SJCRH30 (cell line): Measurements from ENCODE around the gene GOLGA3. TPM values are rescaled to one million over a fixed set of nuclear protein-coding genes. Genes with fewer than 3 reads are reported as not detected.
"Not testable (repeated sequence)": the region's sequence is repeated elsewhere in the genome, so short reads cannot be mapped to it uniquely, and the experiment has no call there.

Source experiments
- DNase-seq, 2 experiments: peaks; one replicate each; pipeline ENCODE4 v3.0.0-alpha.2; 2015 to 2020
- H3K27ac ChIP-seq: fragments of 250-450 bp; sonication (Bioruptor Pico); 2 replicates; pipeline ENCODE4 v1.5.1; 2020; ENCODE audit warnings: mild to moderate bottlenecking, moderate library complexity
- H3K27me3 ChIP-seq: fragments of 250-450 bp; sonication (Bioruptor Pico); 2 replicates; pipeline ENCODE4 v1.5.1; 2020; ENCODE audit warnings: mild to moderate bottlenecking, moderate library complexity
- H3K36me3 ChIP-seq: fragments of 250-450 bp; sonication (Bioruptor Pico); 2 replicates; pipeline ENCODE4 v1.5.1; 2020; ENCODE audit warnings: mild to moderate bottlenecking, moderate library complexity
- H3K4me1 ChIP-seq: fragments of 250-450 bp; sonication (Bioruptor Pico); 2 replicates; pipeline ENCODE4 v1.5.1; 2020; ENCODE audit warnings: mild to moderate bottlenecking, moderate library complexity
- H3K4me3 ChIP-seq: fragments of 250-450 bp; sonication (Bioruptor Pico); 2 replicates; pipeline ENCODE4 v1.5.1; 2020; ENCODE audit warnings: mild to moderate bottlenecking, moderate library complexity
- H3K9me3 ChIP-seq: fragments of 250-450 bp; sonication (Bioruptor Pico); replicated peaks from 2 replicates; pipeline ENCODE4 v1.5.1; 2020; ENCODE audit warnings: mild to moderate bottlenecking, moderate library complexity
- total RNA-seq: library from RNA; depleted of rRNA; stranded (reverse); fragments of >200 nt; shearing (Covaris generic); gene quantifications from 2 replicates; pipeline ENCODE4 v1.2.3, GENCODE V29; 2014

Gene GOLGA3
- total RNA-seq, 1 experiment from 2014 or later: 40.3 TPM

GRCh38 chr12:132836795-132837331 lies 8.2 kb upstream of the GOLGA3 start:
- no peaks in the 10 kb centered on the region for H3K36me3 ChIP-seq
- DNase-seq: peak in 1 of 2 experiments; percentile 12
- H3K27me3 ChIP-seq: no peaks in the 10 kb centered on the region
- no peaks in the 10 kb centered on the region for H3K9me3 ChIP-seq
- H3K27ac ChIP-seq: no peak overlapping the region
- H3K4me3 ChIP-seq: 0 out of 2 replicates have a peak overlapping the region, but pooled peaks have one; percentile 25
- peaks cover 3% of the 10 kb centered on the region; the same call in 1 of the 2 replicates for H3K4me1 ChIP-seq

GRCh38 chr12:132836230-132836629 lies 7.6 kb upstream of the GOLGA3 start:
- 0 out of 2 replicates have a peak overlapping the region, but pooled peaks have one; percentile 25 for H3K4me3 ChIP-seq
- not testable (repeated sequence) for H3K36me3 ChIP-seq, DNase-seq

GRCh38 chr12:132835076-132836025 lies 6.7 kb upstream of the GOLGA3 start:
- DNase-seq: no peak
- Histone ChIP-seq H3K27ac (no peak overlapping the region), H3K4me1 (peaks cover 3% of the 10 kb centered on the region; the same call in 1 of the 2 replicates), H3K36me3 (no peaks in the 10 kb centered on the region), H3K9me3 (no peaks in the 10 kb centered on the region), H3K4me3 (no peak overlapping the region), H3K27me3 (no peaks in the 10 kb centered on the region)

More at GRCh38 chr12:132836230-132836629, 7.6 kb upstream of the GOLGA3 start:
- not testable (repeated sequence) for H3K9me3 ChIP-seq, H3K27me3 ChIP-seq, H3K4me1 ChIP-seq, H3K27ac ChIP-seq

- H3K27me3 ChIP-seq: no peaks in the 10 kb centered on the region
- H3K4me1 ChIP-seq: peaks cover 3% of the 10 kb centered on the region; the same call in 1 of the 2 replicates
- no peak for DNase-seq
- H3K9me3 ChIP-seq: no peaks in the 10 kb centered on the region
- H3K4me3 ChIP-seq: no peak overlapping the region
- no peak overlapping the region for H3K27ac ChIP-seq
- H3K36me3 ChIP-seq: no peaks in the 10 kb centered on the region
Observed at GRCh38 chr12:132834181-132834711, 5.6 kb upstream of the GOLGA3 start.

- Histone ChIP-seq H3K9me3 (no peaks in the 10 kb centered on the region), H3K27me3 (no peaks in the 10 kb centered on the region), H3K36me3 (no peaks in the 10 kb centered on the region), H3K27ac (no peak overlapping the region), H3K4me1 (peaks cover 3% of the 10 kb centered on the region; the same call in 1 of the 2 replicates), H3K4me3 (no peak overlapping the region)
- no peak for DNase-seq
Observed at GRCh38 chr12:132833341-132833740, 4.7 kb upstream of the GOLGA3 start.

- Histone ChIP-seq H3K27ac (no peak overlapping the region), H3K27me3 (no peaks in the 10 kb centered on the region), H3K4me1 (peaks cover 3% of the 10 kb centered on the region; the same call in 1 of the 2 replicates), H3K4me3 (no peak overlapping the region), H3K9me3 (no peaks in the 10 kb centered on the region), H3K36me3 (peaks cover 9% of the 10 kb centered on the region)
- DNase-seq: peak; percentile 17 to 32
Observed at GRCh38 chr12:132831771-132832170, 3.1 kb upstream of the GOLGA3 start.

- peak in 1 of 2 experiments; percentile 21 for DNase-seq
- H3K9me3 ChIP-seq: 0 out of 2 replicates have a peak, but pooled peaks cover 4% of the 10 kb centered on the region
- peak overlapping the region; percentile 98; the same call in 1 of the 2 replicates for H3K27ac ChIP-seq
- H3K27me3 ChIP-seq: no peaks in the 10 kb centered on the region
- peak overlapping the region; percentile 72 for H3K4me3 ChIP-seq
- H3K36me3 ChIP-seq: peaks cover 30% of the 10 kb centered on the region
- no peaks in the 10 kb centered on the region for H3K4me1 ChIP-seq
Observed at GRCh38 chr12:132827763-132828703, 636 bp downstream of the GOLGA3 start.

- no peak overlapping the region for H3K4me3 ChIP-seq
- peaks cover 48% of the 10 kb centered on the region for H3K36me3 ChIP-seq
- H3K9me3 ChIP-seq: 0 out of 2 replicates have a peak, but pooled peaks cover 4% of the 10 kb centered on the region
- H3K27ac ChIP-seq: no peak overlapping the region
- no peak for DNase-seq
- H3K4me1 ChIP-seq: no peaks in the 10 kb centered on the region
- H3K27me3 ChIP-seq: no peaks in the 10 kb centered on the region
Observed at GRCh38 chr12:132825861-132826260, 2.8 kb downstream of the GOLGA3 start.

GRCh38 chr12:132825089-132825488 lies 3.6 kb downstream of the GOLGA3 start:
- Histone ChIP-seq H3K4me1 (no peaks in the 10 kb centered on the region), H3K27me3 (no peaks in the 10 kb centered on the region), H3K4me3 (no peak overlapping the region), H3K9me3 (0 out of 2 replicates have a peak, but pooled peaks cover 4% of the 10 kb centered on the region), H3K27ac (no peak overlapping the region), H3K36me3 (peaks cover 55% of the 10 kb centered on the region)
- DNase-seq: no peak

- no peak for DNase-seq
- peaks cover 66% of the 10 kb centered on the region for H3K36me3 ChIP-seq
- no peaks in the 10 kb centered on the region for H3K4me1 ChIP-seq
- no peak overlapping the region for H3K27ac ChIP-seq
- peaks cover 4% of the 10 kb centered on the region; the same call in 1 of the 2 replicates for H3K9me3 ChIP-seq
- H3K27me3 ChIP-seq: no peaks in the 10 kb centered on the region
- H3K4me3 ChIP-seq: no peak overlapping the region
Observed at GRCh38 chr12:132824053-132824452, 4.6 kb downstream of the GOLGA3 start.

GRCh38 chr12:132818562-132818961 lies 10.1 kb downstream of the GOLGA3 start:
- no peaks in the 10 kb centered on the region for H3K27me3 ChIP-seq
- peaks cover 75% of the 10 kb centered on the region for H3K36me3 ChIP-seq
- H3K9me3 ChIP-seq: no peaks in the 10 kb centered on the region; the same call in 1 of the 2 replicates
- no peak overlapping the region for H3K27ac ChIP-seq
- no peak for DNase-seq
- no peak overlapping the region for H3K4me3 ChIP-seq
- no peaks in the 10 kb centered on the region for H3K4me1 ChIP-seq

GRCh38 chr12:132814232-132814631 lies 14.4 kb downstream of the GOLGA3 start:
- Histone ChIP-seq H3K27ac (no peak overlapping the region), H3K36me3 (peaks cover 66% of the 10 kb centered on the region)

GRCh38 chr12:132813443-132813842 lies 15.2 kb downstream of the GOLGA3 start:
- no peak for DNase-seq
- Histone ChIP-seq H3K27me3 (no peaks in the 10 kb centered on the region), H3K9me3 (no peaks in the 10 kb centered on the region), H3K4me1 (no peaks in the 10 kb centered on the region), H3K36me3 (peaks cover 63% of the 10 kb centered on the region), H3K27ac (no peak overlapping the region), H3K4me3 (no peak overlapping the region)

More at GRCh38 chr12:132814232-132814631, 14.4 kb downstream of the GOLGA3 start:
- Histone ChIP-seq H3K9me3 (no peaks in the 10 kb centered on the region), H3K27me3 (no peaks in the 10 kb centered on the region), H3K4me1 (no peaks in the 10 kb centered on the region), H3K4me3 (no peak overlapping the region)
- DNase-seq: no peak
